Measurements from ENCODE around the gene MRPL32. TPM values are rescaled to one million over a fixed set of nuclear protein-coding genes. Genes with fewer than 3 reads are reported as not detected.

Gene MRPL32
- total RNA-seq, 1 experiment from 2014 or later = 101 TPM

DNA sequence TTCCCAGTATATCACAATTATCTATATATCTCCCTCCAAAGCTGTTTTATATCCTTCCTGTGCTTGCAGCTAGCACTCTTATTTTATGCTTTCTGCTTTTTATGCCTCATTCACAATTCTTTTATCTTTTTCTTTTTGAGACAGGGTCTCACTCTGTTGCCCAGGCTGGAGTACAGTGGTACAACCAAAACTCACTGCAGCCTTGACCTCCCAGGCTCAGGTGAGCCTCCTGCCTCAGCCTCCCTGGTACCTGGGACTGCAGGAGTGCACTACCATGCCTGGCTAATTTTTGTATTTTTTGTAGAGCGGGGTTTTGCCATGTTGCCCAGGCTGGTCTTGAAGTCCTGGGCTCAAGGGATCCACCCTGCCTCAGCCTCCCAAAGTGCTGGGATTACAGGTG lies 26.0 kb upstream of the MRPL32 start:
- Histone ChIP-seq H4K8ac (replicated peaks; ENCODE audit: insufficient read length, low read depth, low read length) (no peak overlapping the region), H3K9ac (ENCODE audit: extremely low read depth, insufficient read length, low read length) (no peak overlapping the region), H3K23ac (ENCODE audit: insufficient read length, low read depth, low read length) (no peak overlapping the region), H2AFZ (ENCODE audit: low read length) (no peak overlapping the region), H2BK15ac (ENCODE audit: low read depth, low read length) (no peak overlapping the region), H3K4me1 (ENCODE audit: insufficient read depth, low read length) (peaks cover 8% of the 10 kb centered on the region), H2AK5ac (ENCODE audit: insufficient read length, low read length) (no peak overlapping the region), H4K91ac (ENCODE audit: insufficient read length, low read depth, low read length) (no peak overlapping the region), H2BK120ac (ENCODE audit: low read depth, low read length, poor library complexity, severe bottlenecking) (no peak overlapping the region), H2BK12ac (ENCODE audit: insufficient read length, low read depth, low read length) (no peak overlapping the region), H3K27me3 (ENCODE audit: insufficient read depth, low read length) (no peaks in the 10 kb centered on the region), H4K5ac (ENCODE audit: insufficient read length, low read depth, low read length) (no peak overlapping the region), H3K4ac (ENCODE audit: low read depth, low read length) (no peak overlapping the region), H3K18ac (ENCODE audit: insufficient read length, low read depth, low read length) (no peak overlapping the region), H4K20me1 (ENCODE audit: control insufficient read depth, insufficient read depth, insufficient read length) (no peaks in the 10 kb centered on the region), H3K27ac (ENCODE audit: insufficient read length, low read depth, low read length) (no peak overlapping the region), H3T11ph (ENCODE audit: low read length) (no peak overlapping the region), H3K23me2 (ENCODE audit: insufficient read length, low read depth, low read length, poor library complexity, severe bottlenecking) (peaks cover 4% of the 10 kb centered on the region), H3K79me1 (ENCODE audit: insufficient read depth, low read depth, low read length, poor library complexity, severe bottlenecking) (no peaks in the 10 kb centered on the region), H3K9me3 (ENCODE audit: control insufficient read depth, low read depth, low read length) (no peaks in the 10 kb centered on the region), H3K14ac (ENCODE audit: insufficient read depth, low read length) (no peak overlapping the region), H2BK20ac (ENCODE audit: low read depth, low read length, poor library complexity, severe bottlenecking) (no peak overlapping the region), H3K56ac (ENCODE audit: insufficient read length, low read depth, low read length) (no peak overlapping the region), H2BK5ac (ENCODE audit: insufficient read length, low read length) (no peak overlapping the region), H3K4me2 (ENCODE audit: insufficient read depth, insufficient read length, low read length) (no peak overlapping the region), H3K79me2 (ENCODE audit: insufficient read depth, low read length) (peaks cover 3% of the 10 kb centered on the region; the same call in 1 of the 2 replicates)
- Mint-ChIP-seq H3K9me3 (no peaks in the 10 kb centered on the region), H3K36me3 (ENCODE audit: insufficient read depth in 1 of 3, low read depth in 3 of 3) (peaks cover 2 to 12% (median 11%) of the 10 kb centered on the region in 3 experiments; a peak in 5 of 7 replicates), H3K27ac (no peak overlapping the region), H3K4me3 (no peak overlapping the region), H3K27me3 (ENCODE audit: low read depth) (no peaks in the 10 kb centered on the region), H3K4me1 (peaks cover 14 to 19% of the 10 kb centered on the region in 2 experiments)
- no CpG with 5 or more reads among the region's 1 CpG for WGBS (ENCODE audit: extremely low coverage, insufficient read length, low lambda C conversion rate)
- DNase-seq = no peak
- TF ChIP-seq, protein P1, sequence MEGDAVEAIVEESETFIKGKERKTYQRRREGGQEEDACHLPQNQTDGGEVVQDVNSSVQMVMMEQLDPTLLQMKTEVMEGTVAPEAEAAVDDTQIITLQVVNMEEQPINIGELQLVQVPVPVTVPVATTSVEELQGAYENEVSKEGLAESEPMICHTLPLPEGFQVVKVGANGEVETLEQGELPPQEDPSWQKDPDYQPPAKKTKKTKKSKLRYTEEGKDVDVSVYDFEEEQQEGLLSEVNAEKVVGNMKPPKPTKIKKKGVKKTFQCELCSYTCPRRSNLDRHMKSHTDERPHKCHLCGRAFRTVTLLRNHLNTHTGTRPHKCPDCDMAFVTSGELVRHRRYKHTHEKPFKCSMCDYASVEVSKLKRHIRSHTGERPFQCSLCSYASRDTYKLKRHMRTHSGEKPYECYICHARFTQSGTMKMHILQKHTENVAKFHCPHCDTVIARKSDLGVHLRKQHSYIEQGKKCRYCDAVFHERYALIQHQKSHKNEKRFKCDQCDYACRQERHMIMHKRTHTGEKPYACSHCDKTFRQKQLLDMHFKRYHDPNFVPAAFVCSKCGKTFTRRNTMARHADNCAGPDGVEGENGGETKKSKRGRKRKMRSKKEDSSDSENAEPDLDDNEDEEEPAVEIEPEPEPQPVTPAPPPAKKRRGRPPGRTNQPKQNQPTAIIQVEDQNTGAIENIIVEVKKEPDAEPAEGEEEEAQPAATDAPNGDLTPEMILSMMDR (conservative IDR thresholded peaks at IDR 0.05) = no peak

Measured in H9 (cell line).